Measurements from ENCODE around the gene INHBB.
"Not testable (repeated sequence)": the region's sequence is repeated elsewhere in the genome, so short reads cannot be mapped to it uniquely, and the experiment has no call there.

INHBB gene

GRCh38 chr2:120346026-120346666 lies at the start of gene INHBB:
Gene INHBB, plus strand, starts transcription at chr2:120346136. Its CDS starts 53 bp downstream, at chr2:120346189.
- no peak for DNase-seq

- peak; percentile 58 for DNase-seq
Measured at GRCh38 chr2:120298173-120298835, 47.6 kb upstream of the INHBB start.

GRCh38 chr2:120299004-120299403 lies 46.9 kb upstream of the INHBB start:
- DNase-seq = no peak

GRCh38 chr2:120299561-120299960 lies 46.4 kb upstream of the INHBB start:
- DNase-seq = peak; percentile 28

- DNase-seq = no peak
Measured at GRCh38 chr2:120300385-120300784, 45.6 kb upstream of the INHBB start.

- peak; percentile 69 for DNase-seq
Measured at GRCh38 chr2:120301284-120301683, 44.7 kb upstream of the INHBB start.

GRCh38 chr2:120302301-120302700 lies 43.6 kb upstream of the INHBB start:
- no peak for DNase-seq

- DNase-seq = no peak
Measured at GRCh38 chr2:120303177-120303576, 42.8 kb upstream of the INHBB start.

GRCh38 chr2:120305296-120305695 lies 40.6 kb upstream of the INHBB start:
- DNase-seq = no peak

GRCh38 chr2:120305937-120306490 lies 39.9 kb upstream of the INHBB start:
- no peak for DNase-seq

- DNase-seq = no peak
Measured at GRCh38 chr2:120307482-120307881, 38.5 kb upstream of the INHBB start.

GRCh38 chr2:120308038-120308910 lies 37.7 kb upstream of the INHBB start:
- peak; percentile 18 for DNase-seq

- no peak for DNase-seq
Measured at GRCh38 chr2:120310136-120310535, 35.8 kb upstream of the INHBB start.

GRCh38 chr2:120310841-120311240 lies 35.1 kb upstream of the INHBB start:
- DNase-seq = not testable (repeated sequence)

- no peak for DNase-seq
Measured at GRCh38 chr2:120312076-120312475, 33.9 kb upstream of the INHBB start.

- DNase-seq = peak; percentile 77
Measured at GRCh38 chr2:120312860-120313694, 32.9 kb upstream of the INHBB start.

- no peak for DNase-seq
Measured at GRCh38 chr2:120313695-120314615, 32.0 kb upstream of the INHBB start.

GRCh38 chr2:120314690-120315366 lies 31.1 kb upstream of the INHBB start:
- DNase-seq = no peak

- DNase-seq = no peak
Measured at GRCh38 chr2:120315367-120316033, 30.4 kb upstream of the INHBB start.

- DNase-seq = no peak
Measured at GRCh38 chr2:120316071-120316470, 29.9 kb upstream of the INHBB start.
